Activated CD4-positive, alpha-beta T cell treated with anti-CD3 and anti-CD28 coated beads, Interleukin-2, amount 50 U/mL, for 24 hours (primary cell): ENCODE measurements around the gene POLR1H.
A peak's percentile ranks its signal among the peaks of the same experiment; 100 is the strongest.
"Not testable (repeated sequence)": the region's sequence is repeated elsewhere in the genome, so short reads cannot be mapped to it uniquely, and the experiment has no call there.

Source experiments
- DNase-seq, 2 donors: peaks; one replicate each; pipeline ENCODE4 v3.0.0-alpha.2; 2020; ENCODE audit warnings: low read depth in 1 of 2, low spot score in 1 of 2

POLR1H gene, protein sequence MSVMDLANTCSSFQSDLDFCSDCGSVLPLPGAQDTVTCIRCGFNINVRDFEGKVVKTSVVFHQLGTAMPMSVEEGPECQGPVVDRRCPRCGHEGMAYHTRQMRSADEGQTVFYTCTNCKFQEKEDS

GRCh38 chr6:30061092-30061857, at the start of gene POLR1H:
TSS of gene POLR1H (plus strand) at chr6:30061265. CDS start at chr6:30061525, 260 bp downstream.
- peak; percentile 67 to 87 for DNase-seq

DNA sequence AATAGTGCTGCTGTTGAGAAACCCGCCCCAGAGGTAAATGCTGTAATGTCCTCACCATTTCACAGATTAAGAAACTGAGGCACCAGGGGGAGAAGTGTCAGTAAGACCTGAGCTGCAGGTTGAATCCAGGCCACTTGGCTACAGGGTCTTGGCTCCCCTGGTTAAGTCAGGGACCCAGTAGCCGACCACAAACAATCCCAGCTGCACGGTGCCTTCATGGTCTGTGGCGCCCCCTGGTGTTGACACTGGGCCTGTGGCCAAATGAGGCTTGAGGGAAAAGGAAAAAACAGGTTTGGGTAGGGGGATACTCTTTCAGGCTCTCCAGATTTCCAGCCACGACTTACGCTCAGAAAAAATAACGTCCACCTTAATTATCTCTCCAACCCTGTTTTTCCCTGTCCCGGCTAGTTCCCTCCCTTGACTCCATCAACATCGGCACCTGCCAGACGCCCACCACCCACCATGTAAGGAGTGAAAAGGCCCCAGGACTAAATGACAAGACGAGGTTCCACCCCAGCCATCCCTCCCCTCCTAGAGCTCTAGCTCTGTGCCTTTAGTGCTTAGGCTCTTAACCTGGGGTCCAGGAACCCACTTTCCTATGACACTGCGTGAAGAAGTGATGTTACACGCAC, 47.7 kb upstream of the POLR1H start:
- DNase-seq, result peak in 1 of 2 donors; percentile 37

DNA sequence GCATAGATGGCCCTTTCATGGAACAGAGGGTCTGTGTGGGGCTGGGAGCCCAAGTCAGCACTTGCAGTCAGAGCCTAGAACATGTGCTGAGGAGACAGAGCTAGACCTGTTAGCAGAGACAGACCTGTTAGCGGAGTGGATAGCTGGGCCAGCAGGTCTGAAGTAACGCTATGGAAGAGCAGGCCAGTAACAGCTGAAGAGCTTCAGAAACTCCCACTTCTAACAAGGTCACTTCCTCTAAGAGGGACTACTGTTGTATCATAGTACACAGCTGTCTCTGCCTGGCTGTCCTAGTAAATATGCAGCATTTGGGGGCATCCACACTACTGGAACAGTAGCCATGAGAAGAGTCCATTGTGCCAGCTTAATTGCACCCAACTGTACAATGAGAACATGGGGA, 41.2 kb upstream of the POLR1H start:
- no peak for DNase-seq

DNA sequence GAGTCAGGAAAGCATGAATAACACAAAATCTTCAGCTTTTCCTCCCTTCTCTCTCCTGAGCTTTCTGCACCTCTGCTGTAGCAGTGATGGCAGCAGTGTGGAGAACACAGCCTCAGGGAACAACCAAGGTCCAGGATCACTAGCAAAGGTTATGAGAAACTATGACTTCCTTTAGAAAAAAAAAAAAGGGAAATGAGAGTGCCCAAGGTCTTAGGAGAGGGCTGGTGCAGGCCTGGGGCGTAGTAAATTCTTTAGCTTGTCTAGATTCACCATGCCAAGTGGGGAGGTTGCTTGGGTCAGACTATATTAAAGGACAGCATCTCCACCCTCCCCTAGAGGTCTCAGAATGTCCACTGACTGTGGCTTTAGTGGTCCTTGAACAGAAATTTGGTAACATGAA, 40.4 kb upstream of the POLR1H start:
- DNase-seq, result no peak

GRCh38 chr6:30022189-30022588, 38.9 kb upstream of the POLR1H start:
- no peak for DNase-seq

DNA sequence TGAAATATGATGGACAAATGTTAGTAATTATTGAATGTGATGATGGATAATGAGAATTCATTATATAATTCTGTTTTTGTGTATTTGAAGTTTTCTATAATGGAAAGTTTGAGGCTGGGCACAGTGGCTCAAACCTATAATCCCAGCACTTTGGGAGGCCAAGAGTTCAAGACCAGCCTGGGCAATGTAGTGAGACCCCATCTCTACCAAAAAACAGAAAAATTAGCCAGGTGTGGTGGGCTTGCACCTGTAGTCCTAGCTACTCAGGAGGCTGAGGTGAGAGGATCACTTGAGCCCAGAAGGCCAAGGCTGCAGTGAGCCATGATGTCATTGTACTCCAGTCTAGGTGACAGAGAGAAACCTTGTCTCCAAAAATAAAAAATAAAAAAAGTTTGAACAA, 38.4 kb upstream of the POLR1H start:
- not testable (repeated sequence) for DNase-seq

DNA sequence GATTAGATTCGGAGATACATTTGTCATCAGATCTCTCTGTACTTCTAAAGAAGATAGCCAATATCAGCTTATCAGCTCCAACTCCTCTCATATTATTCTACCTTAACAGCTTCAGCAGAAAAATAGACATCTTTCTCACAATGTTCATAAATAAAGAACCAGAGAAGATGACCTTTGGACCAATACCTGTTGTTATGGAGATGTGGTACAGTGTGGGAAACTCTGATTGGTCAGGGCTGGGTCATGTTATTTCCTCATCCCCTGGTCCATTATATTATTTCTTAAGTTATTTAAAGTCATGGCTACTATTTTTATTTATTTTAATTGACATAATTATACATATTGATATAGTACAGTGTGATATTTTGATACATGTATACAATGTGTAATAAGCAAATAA, 35.9 kb upstream of the POLR1H start:
- DNase-seq, result no peak

DNA sequence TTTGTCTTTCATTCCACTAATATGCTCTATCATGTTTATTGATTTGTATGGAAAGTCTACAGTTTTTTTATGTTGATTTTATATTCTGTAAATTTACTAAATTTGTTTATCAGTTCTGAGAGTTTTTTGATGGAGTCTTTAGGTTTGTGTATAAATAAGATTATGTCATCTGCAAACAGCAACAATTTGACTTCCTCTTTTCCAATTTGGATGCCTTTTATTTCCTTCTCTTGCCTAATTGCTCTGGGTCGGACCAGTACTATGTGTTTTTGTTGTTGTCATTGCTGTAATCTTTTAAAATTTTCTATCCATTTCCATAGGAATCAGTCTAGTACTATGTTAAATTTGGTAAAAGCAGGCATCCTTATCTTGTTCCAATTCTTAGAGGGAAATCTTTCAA, 31.5 kb upstream of the POLR1H start:
- no peak for DNase-seq

GRCh38 chr6:30031381-30031780, 29.7 kb upstream of the POLR1H start:
- DNase-seq, result no peak

GRCh38 chr6:30033440-30033839, 27.6 kb upstream of the POLR1H start:
- not testable (repeated sequence) for DNase-seq

DNA sequence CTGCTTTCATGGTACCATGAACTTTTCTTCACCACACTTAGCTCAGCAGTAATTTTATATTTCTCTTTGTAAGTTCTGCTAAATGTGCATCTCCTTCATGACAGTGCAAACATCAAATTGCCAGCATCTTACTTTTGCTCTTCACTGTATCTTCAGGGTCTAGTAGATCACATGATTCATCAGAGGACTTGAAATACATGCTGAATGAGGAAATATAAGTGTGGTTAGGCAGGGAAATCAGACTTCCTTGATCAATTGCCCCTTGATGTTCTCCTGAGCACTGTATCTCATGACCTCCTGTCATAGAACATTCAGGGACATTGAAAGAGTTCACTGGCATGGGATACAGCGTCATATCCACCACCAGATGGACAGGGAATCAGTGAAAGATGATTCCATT, 25.3 kb upstream of the POLR1H start:
- no peak for DNase-seq

DNA sequence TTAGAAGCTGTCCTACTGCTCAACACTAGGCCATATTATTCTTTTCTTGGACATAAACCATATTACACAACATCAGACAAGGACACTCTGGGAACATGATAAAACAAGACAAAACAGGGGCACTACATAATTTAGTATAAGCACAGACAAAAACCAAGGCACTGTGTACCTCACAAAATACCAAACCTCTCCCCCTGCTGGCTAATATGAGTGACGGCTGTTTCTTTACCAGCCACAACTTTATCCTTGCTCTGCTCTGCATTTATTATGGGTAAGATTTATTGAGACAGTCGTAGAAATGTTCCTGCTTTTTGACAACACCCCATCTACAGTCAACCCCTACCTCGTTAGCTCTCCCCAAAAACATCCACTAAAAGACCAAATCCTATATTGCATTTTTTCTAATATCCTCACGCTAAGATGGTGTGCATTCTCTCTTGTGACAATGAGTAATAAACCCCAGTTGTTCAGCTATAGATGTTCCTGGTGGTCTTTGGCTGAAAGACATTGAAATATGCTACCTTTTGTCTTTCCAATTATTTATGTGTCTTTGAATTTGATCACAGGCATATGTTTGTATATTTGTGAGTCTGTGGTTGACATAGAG, 23.8 kb upstream of the POLR1H start:
- DNase-seq, result no peak

DNA sequence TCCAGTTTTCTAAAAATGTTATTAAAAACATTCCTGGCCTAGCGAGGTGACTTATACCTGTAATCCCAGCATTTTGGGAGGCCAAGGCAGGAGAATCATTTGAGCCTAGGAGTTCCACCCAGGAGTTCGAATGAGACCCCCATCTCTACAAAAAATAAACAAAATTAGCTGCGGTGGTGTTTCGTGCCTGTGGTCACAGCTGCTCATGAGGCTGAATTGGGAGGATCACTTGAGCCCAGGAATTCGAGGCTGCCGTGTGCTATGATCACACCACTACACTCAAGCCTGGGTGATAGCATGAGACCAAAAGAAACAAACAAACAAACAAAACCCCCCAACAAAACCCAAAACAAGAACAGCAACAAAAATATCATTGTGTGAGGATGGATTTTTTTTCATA, 19.8 kb upstream of the POLR1H start:
- DNase-seq, result no peak

GRCh38 chr6:30041821-30042220, 19.2 kb upstream of the POLR1H start:
- DNase-seq, result no peak

- DNase-seq, result no peak
These were observed 18.6 kb upstream of the POLR1H start for GRCh38 chr6:30042476-30042875.

DNA sequence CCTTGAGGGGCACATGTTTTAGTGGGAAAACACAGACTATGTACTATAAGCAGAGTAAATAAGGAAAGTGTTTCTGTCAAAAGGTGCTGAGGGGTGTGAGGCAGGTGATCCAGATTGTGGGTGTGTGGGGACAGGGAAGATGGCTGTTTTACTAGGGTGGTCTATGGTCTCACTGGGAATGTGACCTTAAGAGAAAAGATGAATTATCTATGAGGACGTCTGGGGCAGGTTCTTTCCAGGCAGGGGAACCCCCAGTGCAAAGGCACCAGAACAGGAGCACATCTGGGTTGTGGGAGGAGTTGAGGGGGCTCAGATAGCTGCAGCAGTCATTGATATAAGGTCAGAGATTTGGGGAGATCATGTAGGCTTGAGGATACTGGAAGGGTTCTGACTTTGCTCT, 18.2 kb upstream of the POLR1H start:
- no peak for DNase-seq

DNA sequence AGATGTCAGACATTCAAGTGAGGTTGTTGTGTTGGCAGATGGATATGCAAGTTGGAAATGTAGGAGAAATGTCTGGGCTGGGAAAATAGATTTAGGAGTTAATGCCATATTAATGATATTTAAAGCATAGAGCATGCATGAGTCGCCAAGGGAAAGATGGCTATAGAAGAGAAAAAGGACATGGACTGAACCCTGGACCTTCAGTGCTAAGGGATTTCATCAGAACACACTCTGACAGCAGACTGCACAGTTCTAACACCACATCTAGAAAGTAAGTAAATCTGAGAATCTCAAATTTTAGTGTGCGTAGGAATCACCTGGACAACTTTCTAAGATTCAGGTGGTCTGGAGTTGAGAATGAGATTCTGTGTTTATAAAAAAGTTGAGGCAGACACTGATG, 17.3 kb upstream of the POLR1H start:
- no peak for DNase-seq

GRCh38 chr6:30044630-30045029, 16.4 kb upstream of the POLR1H start:
- no peak for DNase-seq

DNA sequence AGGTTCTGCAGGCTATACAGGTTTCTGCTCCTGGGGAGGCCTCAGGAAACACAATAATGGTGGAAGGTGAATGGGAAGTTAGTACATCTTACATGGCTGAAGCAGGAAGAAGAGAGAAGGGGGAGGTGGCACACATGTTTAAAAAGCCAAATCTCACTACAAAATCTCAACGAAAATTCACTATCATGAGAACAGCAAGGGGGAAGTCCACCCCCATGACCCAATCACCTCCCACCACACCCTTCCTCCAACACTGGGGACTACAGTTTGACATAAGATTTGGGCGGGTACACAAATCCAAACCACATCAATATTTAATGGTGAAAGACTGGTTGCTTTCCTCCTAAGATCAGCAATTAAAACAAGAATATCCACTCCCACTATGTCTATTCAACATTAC, 13.8 kb upstream of the POLR1H start:
- no peak for DNase-seq

- DNase-seq, result no peak
These were observed 7.4 kb upstream of the POLR1H start for GRCh38 chr6:30053682-30054081.

GRCh38 chr6:30055513-30055912, 5.6 kb upstream of the POLR1H start:
- DNase-seq, result no peak

DNA sequence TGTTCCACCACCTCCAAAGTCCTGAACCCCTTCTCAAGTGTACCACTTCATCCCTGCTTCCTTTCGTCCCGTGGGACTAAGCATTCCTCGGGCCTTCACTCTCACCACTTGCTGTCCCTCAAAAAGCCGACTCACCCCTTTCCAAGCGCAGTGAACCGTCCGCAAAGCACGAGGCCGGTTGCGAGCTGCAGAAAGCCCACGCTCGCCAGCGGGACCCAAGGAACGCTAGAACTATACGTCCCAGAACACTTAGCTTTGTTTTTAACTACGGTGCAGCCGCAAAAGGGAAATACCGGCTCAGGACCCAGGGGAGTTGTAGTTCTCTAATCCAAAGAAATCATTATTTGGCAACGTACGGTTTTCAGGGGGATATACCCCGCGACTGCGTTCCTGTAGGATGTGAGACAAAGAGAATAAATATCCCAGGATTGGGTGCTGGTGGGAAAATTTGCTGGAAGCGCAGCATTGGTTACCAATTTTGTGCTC, 416 bp upstream of the POLR1H start:
- no peak for DNase-seq
